Measurements from ENCODE around the gene UNC50. TPM values are rescaled to one million over a fixed set of nuclear protein-coding genes. Genes with fewer than 3 reads are reported as not detected.
"Not testable (repeated sequence)": the region's sequence is repeated elsewhere in the genome, so short reads cannot be mapped to it uniquely, and the experiment has no call there.

UNC50 gene
- total RNA-seq, 1 experiment from 2014 or later: 48.5 TPM

GRCh38 chr2:98586551-98587140 is 21.7 kb upstream of the UNC50 start:
- DNase-seq: no peak
- Histone ChIP-seq H3K4me1 (no peaks in the 10 kb centered on the region), H3K36me3 (0 out of 2 replicates have a peak, but pooled peaks cover 6% of the 10 kb centered on the region), H3K27ac (no peak overlapping the region), H3K27me3 (no peaks in the 10 kb centered on the region), H3K9me3 (replicated peaks) (no peaks in the 10 kb centered on the region), H3K4me3 (no peak overlapping the region)

GRCh38 chr2:98588880-98589431 is 19.4 kb upstream of the UNC50 start:
- H3K4me3 ChIP-seq: no peak overlapping the region
- no peak for DNase-seq

GRCh38 chr2:98589489-98589888 is 18.9 kb upstream of the UNC50 start:
- Histone ChIP-seq H3K4me3 (no peak overlapping the region), H3K9me3 (replicated peaks) (peaks cover 4% of the 10 kb centered on the region; the same call in 1 of the 2 replicates), H3K27ac (no peak overlapping the region), H3K4me1 (no peaks in the 10 kb centered on the region), H3K27me3 (no peaks in the 10 kb centered on the region), H3K36me3 (0 out of 2 replicates have a peak, but pooled peaks cover 5% of the 10 kb centered on the region)
- DNase-seq: no peak

More at GRCh38 chr2:98588880-98589431, 19.4 kb upstream of the UNC50 start:
- Histone ChIP-seq H3K27me3 (no peaks in the 10 kb centered on the region), H3K9me3 (replicated peaks) (no peaks in the 10 kb centered on the region), H3K4me1 (no peaks in the 10 kb centered on the region), H3K36me3 (0 out of 2 replicates have a peak, but pooled peaks cover 5% of the 10 kb centered on the region), H3K27ac (no peak overlapping the region)

- H3K4me1 ChIP-seq: no peaks in the 10 kb centered on the region
- no peak overlapping the region for H3K4me3 ChIP-seq
- H3K9me3 ChIP-seq (replicated peaks): peaks cover 4% of the 10 kb centered on the region; the same call in 1 of the 2 replicates
- H3K36me3 ChIP-seq: 0 out of 2 replicates have a peak, but pooled peaks cover 4% of the 10 kb centered on the region
- no peak overlapping the region for H3K27ac ChIP-seq
- H3K27me3 ChIP-seq: no peaks in the 10 kb centered on the region
- DNase-seq: no peak
These were observed 15.8 kb upstream of the UNC50 start for GRCh38 chr2:98592565-98592964.

- not testable (repeated sequence) for H3K27me3 ChIP-seq
These were observed 13.7 kb upstream of the UNC50 start for GRCh38 chr2:98594665-98595064.

GRCh38 chr2:98598781-98599428 is 9.5 kb upstream of the UNC50 start:
- no peaks in the 10 kb centered on the region for H3K4me1 ChIP-seq
- peaks cover 33% of the 10 kb centered on the region for H3K36me3 ChIP-seq
- H3K27ac ChIP-seq: no peak overlapping the region
- H3K9me3 ChIP-seq (replicated peaks): peaks cover 4% of the 10 kb centered on the region; the same call in 1 of the 2 replicates
- no peak for DNase-seq
- no peak overlapping the region for H3K4me3 ChIP-seq
- no peaks in the 10 kb centered on the region for H3K27me3 ChIP-seq

More at GRCh38 chr2:98594665-98595064, 13.7 kb upstream of the UNC50 start:
- DNase-seq; H3K9me3 ChIP-seq (replicated peaks); H3K4me3 ChIP-seq; H3K27ac ChIP-seq; H3K4me1 ChIP-seq: not testable (repeated sequence)
- peaks cover 11% of the 10 kb centered on the region for H3K36me3 ChIP-seq

GRCh38 chr2:98601532-98602132 is 6.8 kb upstream of the UNC50 start:
- H3K27me3 ChIP-seq: no peaks in the 10 kb centered on the region
- no peaks in the 10 kb centered on the region for H3K4me1 ChIP-seq
- DNase-seq: peak; percentile 35 to 63
- no peak overlapping the region for H3K27ac ChIP-seq
- H3K4me3 ChIP-seq: no peak overlapping the region
- no peaks in the 10 kb centered on the region for H3K9me3 ChIP-seq (replicated peaks)
- peaks cover 33% of the 10 kb centered on the region for H3K36me3 ChIP-seq

GRCh38 chr2:98604547-98604946 is 3.8 kb upstream of the UNC50 start:
- Histone ChIP-seq H3K36me3 (peaks cover 24% of the 10 kb centered on the region), H3K9me3 (replicated peaks) (no peaks in the 10 kb centered on the region), H3K4me3 (no peak overlapping the region), H3K4me1 (peaks cover 3% of the 10 kb centered on the region; the same call in 1 of the 2 replicates), H3K27ac (no peak overlapping the region), H3K27me3 (no peaks in the 10 kb centered on the region)
- DNase-seq: peak in 1 of 2 experiments; percentile 19

- H3K27me3 ChIP-seq: no peaks in the 10 kb centered on the region
- H3K4me1 ChIP-seq: peaks cover 6% of the 10 kb centered on the region
- H3K36me3 ChIP-seq: peaks cover 21% of the 10 kb centered on the region; the same call in 1 of the 2 replicates
- H3K27ac ChIP-seq: no peak overlapping the region
- H3K4me3 ChIP-seq: no peak overlapping the region
- DNase-seq: peak in 1 of 2 experiments; percentile 28
- H3K9me3 ChIP-seq (replicated peaks): no peaks in the 10 kb centered on the region
These were observed 3.3 kb upstream of the UNC50 start for GRCh38 chr2:98605076-98605475.

- Histone ChIP-seq H3K27me3 (no peaks in the 10 kb centered on the region), H3K36me3 (peaks cover 23% of the 10 kb centered on the region), H3K4me3 (no peak overlapping the region), H3K9me3 (replicated peaks) (no peaks in the 10 kb centered on the region), H3K4me1 (peaks cover 7% of the 10 kb centered on the region), H3K27ac (no peak overlapping the region)
- DNase-seq: no peak
These were observed 2.0 kb upstream of the UNC50 start for GRCh38 chr2:98606431-98606830.

- no peak overlapping the region for H3K27ac ChIP-seq
- peaks cover 7% of the 10 kb centered on the region for H3K4me1 ChIP-seq
- no peaks in the 10 kb centered on the region for H3K27me3 ChIP-seq
- H3K9me3 ChIP-seq (replicated peaks): no peaks in the 10 kb centered on the region
- peak overlapping the region; percentile 82 for H3K4me3 ChIP-seq
- H3K36me3 ChIP-seq: peaks cover 18% of the 10 kb centered on the region
- DNase-seq: no peak
These were observed 1.3 kb upstream of the UNC50 start for GRCh38 chr2:98607104-98607503.

- H3K4me3 ChIP-seq: peak overlapping the region; percentile 82
- peaks cover 7% of the 10 kb centered on the region for H3K4me1 ChIP-seq
- H3K27me3 ChIP-seq: no peaks in the 10 kb centered on the region
- peaks cover 21% of the 10 kb centered on the region for H3K36me3 ChIP-seq
- no peaks in the 10 kb centered on the region for H3K9me3 ChIP-seq (replicated peaks)
- peak overlapping the region; percentile 81 for H3K27ac ChIP-seq
- DNase-seq: no peak
These were observed 661 bp upstream of the UNC50 start for GRCh38 chr2:98607741-98608115.

GRCh38 chr2:98608962-98609604 is 694 bp downstream of the UNC50 start:
- no peaks in the 10 kb centered on the region for H3K9me3 ChIP-seq (replicated peaks)

GRCh38 chr2:98614024-98614739 is 5.8 kb downstream of the UNC50 start:
- no peak overlapping the region for H3K4me3 ChIP-seq
- DNase-seq: no peak
- H3K9me3 ChIP-seq (replicated peaks): no peaks in the 10 kb centered on the region
- peaks cover 4% of the 10 kb centered on the region; the same call in 1 of the 2 replicates for H3K4me1 ChIP-seq
- peaks cover 63% of the 10 kb centered on the region for H3K36me3 ChIP-seq
- no peaks in the 10 kb centered on the region for H3K27me3 ChIP-seq
- no peak overlapping the region for H3K27ac ChIP-seq

More at GRCh38 chr2:98608962-98609604, 694 bp downstream of the UNC50 start:
- Histone ChIP-seq H3K4me3 (peak overlapping the region; percentile 82), H3K4me1 (peaks cover 7% of the 10 kb centered on the region), H3K27ac (peak overlapping the region; percentile 81), H3K36me3 (peaks cover 33% of the 10 kb centered on the region), H3K27me3 (no peaks in the 10 kb centered on the region)
- peak; percentile 22 to 28 for DNase-seq

Data from SJCRH30 (cell line).